GM21529 (cell line): ENCODE results near the gene BAHCC1.

Experiments used
- ATAC-seq: cut with Tn5 transposase; IDR thresholded peaks from one replicate; pipeline ENCODE4 v1.9.1; 2021; ENCODE audit not compliant: unreplicated experiment

Gene BAHCC1

GRCh38 chr17:81396722-81397313 is 1.6 kb downstream of the BAHCC1 start:
- ATAC-seq = no peak

GRCh38 chr17:81397314-81398175 is 2.3 kb downstream of the BAHCC1 start:
- no peak for ATAC-seq

- no peak for ATAC-seq
Observed at GRCh38 chr17:81398176-81398831, 3.0 kb downstream of the BAHCC1 start.

DNA sequence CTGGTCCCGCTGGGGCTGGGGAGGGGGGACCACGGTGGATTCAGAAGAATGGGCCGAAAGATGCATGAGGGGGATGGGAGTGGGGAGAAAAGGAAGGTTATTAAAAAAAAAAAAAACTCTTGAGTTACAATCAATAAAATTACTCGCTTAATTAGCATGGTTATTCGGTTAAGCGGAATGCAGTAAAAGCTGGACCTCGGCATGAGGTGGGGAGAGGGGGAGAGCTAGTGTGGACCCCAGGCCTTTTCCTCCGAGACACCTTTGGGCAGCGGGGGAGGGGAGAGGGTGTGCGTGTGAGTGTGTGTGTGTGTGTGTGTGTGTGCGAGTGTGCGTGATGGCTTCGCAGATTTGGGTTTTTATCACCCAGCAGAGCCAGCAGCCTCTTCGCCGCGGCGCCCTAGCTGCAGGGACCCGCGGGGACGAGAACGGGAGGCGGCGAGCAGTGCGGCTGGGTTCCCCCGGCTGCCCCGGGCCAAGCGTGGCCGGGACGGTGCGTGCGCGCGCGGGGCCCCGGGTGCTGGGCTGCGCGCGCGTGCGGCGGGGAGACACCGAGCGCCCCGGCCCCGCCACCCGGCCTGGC is 3.7 kb downstream of the BAHCC1 start:
- ATAC-seq = no peak

DNA sequence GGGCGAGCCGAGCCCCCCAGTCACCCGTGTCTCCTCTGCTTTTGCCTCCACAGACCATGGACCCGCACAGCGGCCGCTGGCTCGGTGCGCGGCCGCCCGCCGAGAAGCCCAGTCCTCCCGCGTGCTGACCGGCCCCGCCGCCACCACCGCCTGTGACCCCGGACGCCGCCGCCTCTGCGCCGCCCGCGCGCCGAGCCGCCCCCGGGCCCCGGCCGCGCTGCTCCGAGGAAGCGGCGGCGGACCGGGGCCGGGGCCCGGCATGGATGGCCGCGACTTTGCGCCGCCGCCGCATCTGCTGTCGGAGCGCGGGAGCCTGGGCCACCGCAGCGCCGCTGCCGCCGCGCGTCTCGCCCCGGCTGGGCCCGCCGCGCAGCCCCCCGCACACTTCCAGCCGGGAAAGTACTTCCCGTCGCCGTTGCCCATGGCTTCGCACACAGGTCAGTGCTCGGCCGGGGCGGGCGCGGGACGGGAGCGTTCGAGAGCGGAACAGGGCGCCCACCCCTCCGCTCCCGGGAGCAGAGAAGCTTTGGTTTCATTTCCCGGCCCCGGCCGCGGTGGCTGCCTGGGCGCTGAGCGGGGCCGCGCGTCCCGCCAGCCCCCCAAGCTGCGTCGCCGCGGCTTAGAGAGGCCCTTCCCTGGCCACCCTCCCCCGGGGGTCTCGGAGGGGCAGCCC is 4.4 kb downstream of the BAHCC1 start:
- ATAC-seq = no peak

DNA sequence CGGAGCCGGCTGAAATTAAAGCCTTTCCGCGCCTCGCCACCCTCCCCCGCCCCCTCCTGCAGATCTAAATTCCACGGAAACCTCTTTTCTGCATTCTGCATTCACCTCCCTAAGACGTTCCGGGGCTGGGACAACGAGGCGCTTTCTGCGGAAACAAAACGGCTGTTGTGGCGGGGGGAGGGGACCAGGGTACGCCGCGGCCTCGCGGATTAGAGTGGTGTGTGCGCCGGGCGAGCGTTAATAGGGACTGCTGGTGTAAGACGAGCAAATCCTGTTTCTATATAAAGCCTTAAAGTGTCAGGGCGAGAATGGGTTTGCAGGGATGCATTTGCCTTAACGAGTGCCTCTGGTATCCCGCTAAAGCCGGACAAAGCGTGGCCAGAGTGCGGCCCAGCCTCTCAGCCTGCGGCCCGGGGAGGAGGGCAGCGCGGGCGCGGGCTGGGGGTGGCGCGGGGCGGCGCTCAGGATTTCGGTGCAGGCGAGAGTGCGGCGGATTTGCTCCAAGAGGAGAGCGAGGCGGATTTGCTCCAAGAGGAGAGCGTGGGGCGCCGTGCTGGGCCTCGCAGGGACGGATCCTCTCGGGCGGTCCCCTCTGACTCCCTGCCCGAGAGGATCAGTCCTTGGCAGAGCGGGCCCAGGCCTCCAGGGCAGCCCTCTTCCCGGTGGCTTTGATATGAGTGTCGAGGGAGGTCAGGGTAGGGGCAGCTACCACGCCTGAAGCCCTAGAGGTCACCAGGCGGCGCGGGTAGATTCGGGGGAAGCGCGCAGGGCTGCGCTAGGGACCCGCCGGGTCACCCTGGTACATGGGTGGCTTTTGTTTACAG is 5.1 kb downstream of the BAHCC1 start:
- no peak for ATAC-seq

GRCh38 chr17:81400996-81401722 is 5.9 kb downstream of the BAHCC1 start:
- no peak for ATAC-seq

- ATAC-seq = no peak
Observed at GRCh38 chr17:81401723-81402529, 6.7 kb downstream of the BAHCC1 start.

DNA sequence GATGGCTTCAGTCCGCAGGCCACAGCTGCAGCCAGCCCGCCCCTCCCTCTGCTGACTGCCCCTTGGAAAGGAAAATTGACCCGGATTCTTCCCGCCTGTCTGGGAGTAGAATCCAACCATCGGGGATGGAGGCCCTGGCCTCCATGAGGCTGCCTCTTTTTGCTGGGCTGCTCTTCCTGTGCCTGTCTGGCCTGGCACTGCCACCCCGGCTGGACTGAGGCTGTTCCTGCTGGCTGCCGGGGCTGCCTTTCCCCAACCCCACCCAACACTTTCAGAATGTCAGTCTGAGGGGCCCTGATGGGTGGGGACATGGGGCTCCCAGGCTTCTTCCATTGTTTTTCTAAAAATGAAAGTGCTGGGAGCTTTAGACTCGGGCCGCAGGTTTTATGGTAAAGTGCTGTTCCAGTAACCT is 7.3 kb downstream of the BAHCC1 start:
- no peak for ATAC-seq

DNA sequence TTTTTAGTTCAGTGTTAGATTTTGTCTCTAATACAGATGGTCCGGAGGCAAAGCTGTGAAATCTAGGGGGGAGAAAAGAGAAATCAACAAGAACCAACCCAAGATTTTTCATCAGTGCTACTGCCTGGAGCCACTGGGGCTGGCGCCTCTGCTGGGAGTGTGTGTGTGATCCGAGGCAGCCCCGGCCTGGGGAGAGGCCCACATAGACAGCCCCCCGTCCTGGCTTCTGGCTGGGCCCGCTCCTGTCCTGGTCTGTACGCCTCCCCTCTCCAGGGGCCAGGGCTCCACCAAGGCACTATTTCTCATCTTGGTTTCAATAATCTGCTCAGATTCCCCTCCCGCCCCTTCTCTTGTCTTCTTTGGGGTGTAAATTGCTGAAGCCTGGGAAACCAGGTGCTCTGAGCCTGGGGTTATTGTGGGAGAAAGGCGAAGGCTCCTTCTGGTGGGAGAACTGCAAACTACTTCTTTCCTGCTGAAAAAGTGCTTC is 7.8 kb downstream of the BAHCC1 start:
- no peak for ATAC-seq

- ATAC-seq = no peak
Observed at GRCh38 chr17:81403671-81404534, 8.6 kb downstream of the BAHCC1 start.

- no peak for ATAC-seq
Observed at GRCh38 chr17:81404558-81405165, 9.4 kb downstream of the BAHCC1 start.

DNA sequence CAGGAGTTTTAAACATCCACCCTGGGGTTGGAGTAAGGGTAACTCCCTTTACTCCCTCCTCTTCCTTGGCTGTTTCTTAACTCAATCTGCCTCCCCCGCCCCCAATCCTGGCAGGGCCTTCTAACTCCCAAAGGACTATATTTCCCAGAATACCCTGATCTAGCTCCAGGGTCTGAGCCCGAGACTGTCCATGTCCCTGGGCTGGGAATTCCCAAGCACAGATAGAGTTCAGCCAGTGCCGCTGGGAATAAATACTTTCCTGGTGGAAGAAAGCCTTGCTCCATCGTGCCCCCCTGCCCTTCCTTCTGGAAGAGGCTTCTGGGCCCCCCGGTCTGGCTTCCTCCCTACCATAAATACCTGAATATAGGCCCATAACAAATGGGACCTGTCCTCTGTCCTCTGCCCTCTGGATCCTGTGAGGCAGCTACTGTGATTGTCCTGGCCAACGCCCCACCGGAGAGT is 10.2 kb downstream of the BAHCC1 start:
- ATAC-seq = no peak

DNA sequence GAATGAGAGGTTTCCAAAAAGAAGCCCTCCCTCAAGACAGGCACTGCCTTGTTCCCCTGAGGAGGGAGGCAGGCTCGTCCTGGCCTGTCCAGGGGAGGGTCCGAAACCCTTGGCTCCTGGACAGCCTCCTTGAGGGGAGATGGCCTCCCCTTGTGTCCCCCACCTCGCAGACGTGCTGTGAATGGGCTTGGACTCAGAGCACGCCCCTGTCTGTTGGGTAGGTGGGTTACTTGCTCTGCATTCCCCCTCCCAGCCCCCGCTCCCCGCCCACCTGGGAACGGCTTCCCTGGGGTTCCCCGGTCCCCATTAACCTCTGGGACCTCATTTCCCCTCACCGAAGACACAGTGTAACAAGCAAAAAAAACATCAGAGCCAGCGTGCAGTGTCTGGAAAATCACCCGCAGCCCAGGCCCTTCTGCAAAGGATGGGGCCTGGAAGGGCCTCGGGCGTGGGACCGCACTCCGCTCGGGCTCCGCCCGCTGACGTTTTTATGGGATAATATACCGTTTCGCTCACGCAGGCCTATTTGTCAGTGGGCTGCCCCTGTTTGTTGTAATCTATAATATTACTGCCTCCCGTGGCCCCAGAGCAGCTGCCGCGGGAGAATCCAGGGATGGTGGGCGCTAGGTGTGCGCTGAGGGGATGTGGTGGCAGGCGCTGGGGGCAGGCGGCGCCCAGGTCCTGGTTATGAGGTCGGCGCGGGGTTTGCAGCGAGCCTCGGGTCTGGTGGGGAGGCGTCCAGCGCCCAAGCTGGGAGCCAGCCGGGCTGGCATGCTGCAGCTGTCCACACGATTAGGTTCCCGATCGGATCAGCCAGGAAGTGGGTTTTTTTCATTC is 11.1 kb downstream of the BAHCC1 start:
- ATAC-seq = no peak

DNA sequence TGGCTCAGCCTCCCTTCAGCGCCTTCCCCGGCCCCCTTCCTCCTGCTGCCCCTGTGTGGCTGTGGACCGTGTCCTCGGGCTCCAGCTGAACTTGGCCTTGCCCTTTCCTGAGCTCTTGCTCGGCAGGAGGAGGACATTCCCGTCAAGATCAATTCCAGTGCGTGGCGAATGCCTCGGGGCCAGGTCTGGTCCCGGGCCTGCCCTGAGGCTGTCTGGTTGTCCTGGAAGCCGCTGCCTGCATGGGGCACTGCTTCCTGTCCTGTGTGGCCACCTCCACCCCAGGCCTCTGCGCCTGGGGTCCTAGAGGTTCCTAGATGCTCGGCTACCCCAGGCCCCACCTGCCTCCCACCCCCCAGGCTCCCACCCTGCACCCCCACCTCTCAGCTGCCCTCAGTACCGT is 12.8 kb downstream of the BAHCC1 start:
- ATAC-seq = no peak

- no peak for ATAC-seq
Observed at GRCh38 chr17:81409190-81409935, 14.1 kb downstream of the BAHCC1 start.
